ENCODE measurements around the gene UNC93B1. TPM values are rescaled to one million over a fixed set of nuclear protein-coding genes. Genes with fewer than 3 reads are reported as not detected.
"Not testable (repeated sequence)": the region's sequence is repeated elsewhere in the genome, so short reads cannot be mapped to it uniquely, and the experiment has no call there.

The UNC93B1 gene
- total RNA-seq, 1 experiment from 2014 or later: 9.1 TPM

DNA sequence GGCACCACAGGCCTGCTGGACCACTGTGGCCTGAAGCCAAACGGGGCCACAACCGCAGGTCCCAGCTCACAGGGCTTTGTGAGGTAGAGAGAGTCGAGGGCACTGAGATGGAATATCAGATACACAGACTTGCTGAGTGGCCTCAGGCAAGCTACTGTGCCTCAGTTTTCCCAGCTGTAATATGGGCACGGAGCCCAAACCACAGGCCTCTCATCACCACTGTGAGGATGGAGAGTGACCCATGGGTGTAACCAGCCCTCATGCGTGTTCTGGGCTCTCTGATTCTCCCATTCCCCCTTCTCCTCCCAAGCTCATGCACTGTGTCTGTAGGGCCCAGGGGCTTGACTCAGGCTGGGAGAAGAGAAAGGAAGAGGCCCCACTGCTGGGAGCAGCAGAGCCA lies 4.2 kb downstream of the UNC93B1 start:
- DNase-seq (ENCODE audit: low read depth, low spot score): no peak
- in situ Hi-C loops (cut with HindIII; ENCODE audit: low pct_unique_long_range_greater_than_20kb, low sequenced_read_pairs): no loop called here

DNA sequence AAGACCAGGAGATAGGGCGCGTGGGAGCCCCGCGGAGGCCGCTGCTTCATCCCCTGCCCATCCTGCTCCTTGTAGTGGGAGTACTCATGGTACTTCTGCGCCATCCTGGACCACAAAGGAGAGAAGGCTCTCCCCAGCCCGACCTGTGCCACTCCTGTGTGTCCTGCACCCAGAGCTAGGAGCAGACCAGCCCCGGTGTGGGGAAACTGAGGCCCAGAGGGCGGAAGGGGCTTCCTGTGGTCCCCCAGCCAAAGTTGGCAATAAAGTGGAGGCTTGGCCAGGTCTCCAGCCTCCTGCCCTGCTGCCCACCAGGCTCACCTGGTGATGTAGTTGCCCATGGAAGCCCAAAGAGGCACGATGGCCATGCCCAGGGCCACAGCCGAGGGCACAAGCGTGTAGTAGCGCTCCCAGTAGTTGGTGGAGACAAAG lies 4.7 kb downstream of the UNC93B1 start:
- in situ Hi-C loops (cut with HindIII; ENCODE audit: low pct_unique_long_range_greater_than_20kb, low sequenced_read_pairs): no loop called here
- DNase-seq (ENCODE audit: low read depth, low spot score): no peak

DNA sequence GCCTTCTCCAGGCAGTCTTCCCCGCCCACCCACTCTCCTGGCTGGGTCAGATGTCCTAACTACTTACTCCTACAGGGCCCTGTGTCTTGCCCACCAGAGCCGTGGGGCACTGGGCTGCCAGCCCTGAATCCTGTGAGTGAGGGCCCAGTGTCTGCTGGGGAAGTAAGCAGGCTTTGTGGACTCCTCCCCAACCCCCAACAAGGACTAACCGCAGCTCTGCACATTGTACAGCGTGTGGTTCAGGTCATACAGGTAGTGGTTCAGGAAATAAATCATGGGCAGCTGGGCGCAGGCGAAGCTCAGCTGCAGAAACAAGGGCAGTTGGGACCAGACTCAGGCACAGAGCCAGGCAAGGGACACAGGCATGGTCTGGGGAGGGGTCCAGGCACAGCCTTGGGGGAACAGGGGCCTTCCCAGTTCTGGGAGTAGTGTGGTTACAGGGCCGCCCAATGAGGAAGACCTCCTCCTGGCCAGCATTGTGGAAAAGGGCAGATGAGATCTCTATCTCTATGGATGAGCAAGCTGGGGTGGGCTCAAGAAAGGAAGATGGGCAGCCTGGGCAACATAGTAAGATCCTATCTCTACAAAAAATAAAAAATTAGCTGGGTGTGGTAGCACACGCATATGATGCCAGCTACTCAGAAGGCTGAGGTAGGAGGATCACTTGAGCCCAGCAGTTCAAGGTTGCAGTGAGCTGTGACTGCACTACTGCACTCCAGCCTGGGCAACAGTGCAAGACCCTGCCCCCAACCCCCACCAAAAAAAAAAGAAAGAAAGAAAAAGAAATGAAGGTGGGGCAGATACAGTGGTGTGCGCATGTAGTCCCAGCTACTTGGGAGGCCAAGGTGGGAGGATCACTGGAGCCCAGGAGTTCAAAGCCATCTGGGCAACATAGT lies 5.5 kb downstream of the UNC93B1 start:
- in situ Hi-C loops (cut with HindIII; ENCODE audit: low pct_unique_long_range_greater_than_20kb, low sequenced_read_pairs): no loop called here
- DNase-seq (ENCODE audit: low read depth, low spot score): no peak

DNA sequence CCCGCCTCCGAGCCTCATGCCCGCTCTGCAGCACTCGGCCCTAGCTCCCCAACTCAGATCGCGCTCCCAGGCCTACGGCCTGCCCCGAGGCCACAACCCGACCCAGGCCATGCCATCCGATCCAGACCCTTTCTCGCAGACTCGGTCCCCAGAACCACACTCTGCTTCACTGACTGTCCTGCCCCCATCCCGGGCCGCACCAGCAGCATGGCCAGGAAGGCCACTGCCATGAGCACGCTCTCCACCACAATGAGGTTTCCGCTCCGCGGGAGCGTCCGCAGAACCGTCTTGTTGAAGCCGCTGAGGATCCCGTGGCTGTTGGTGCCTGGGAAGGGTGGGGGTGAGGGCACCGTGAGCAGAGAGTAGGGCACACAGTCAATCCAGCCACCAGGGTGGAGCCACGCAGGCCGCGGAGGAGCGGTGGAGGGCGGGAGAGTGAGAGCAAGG lies 6.4 kb downstream of the UNC93B1 start:
- DNase-seq (ENCODE audit: low read depth, low spot score): no peak
- in situ Hi-C loops (cut with HindIII; ENCODE audit: low pct_unique_long_range_greater_than_20kb, low sequenced_read_pairs): no loop called here

DNA sequence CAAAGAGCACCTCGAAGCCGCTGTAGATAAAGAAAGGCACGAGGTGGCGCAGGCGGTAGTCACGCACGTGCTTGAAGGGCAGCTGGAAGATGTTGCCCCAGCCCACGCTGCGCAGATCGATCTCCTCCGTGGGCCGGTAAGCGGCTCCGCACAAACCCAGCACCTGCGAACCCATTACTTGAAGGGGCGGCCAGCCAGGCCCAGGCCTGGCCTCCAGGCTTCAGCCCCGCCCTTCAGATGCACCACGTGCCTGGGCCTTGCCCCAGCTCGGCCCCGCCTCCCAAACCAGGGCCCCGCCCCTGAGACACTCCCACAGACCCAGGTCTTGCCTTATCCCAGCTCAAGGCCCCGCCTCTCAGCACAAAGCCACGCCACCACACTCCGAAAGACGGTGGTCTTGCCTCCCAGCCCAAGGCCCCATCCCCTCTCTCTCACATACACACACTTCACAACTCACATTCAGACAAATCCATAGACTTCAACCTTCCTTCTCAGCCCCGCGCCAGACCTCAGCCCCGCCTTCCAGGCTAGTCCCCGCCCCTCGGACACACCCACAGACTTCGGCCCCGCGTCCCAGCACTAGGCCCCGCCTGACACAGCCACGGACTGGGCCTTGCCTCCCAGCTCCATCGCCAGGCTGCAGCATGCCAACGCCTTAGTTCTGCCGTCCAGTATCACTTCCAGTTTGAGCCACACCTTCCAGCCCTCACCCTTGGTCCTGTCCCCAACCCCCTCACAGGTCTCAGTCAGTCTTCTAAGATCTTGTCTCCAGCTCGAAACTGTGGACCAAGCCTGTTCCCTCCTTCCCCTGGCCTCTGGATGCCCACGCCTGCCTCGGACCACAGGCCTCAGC lies 7.0 kb downstream of the UNC93B1 start:
- DNase-seq (ENCODE audit: low read depth, low spot score): peak; percentile 40
- in situ Hi-C loops (cut with HindIII; ENCODE audit: low pct_unique_long_range_greater_than_20kb, low sequenced_read_pairs): no loop called here

DNA sequence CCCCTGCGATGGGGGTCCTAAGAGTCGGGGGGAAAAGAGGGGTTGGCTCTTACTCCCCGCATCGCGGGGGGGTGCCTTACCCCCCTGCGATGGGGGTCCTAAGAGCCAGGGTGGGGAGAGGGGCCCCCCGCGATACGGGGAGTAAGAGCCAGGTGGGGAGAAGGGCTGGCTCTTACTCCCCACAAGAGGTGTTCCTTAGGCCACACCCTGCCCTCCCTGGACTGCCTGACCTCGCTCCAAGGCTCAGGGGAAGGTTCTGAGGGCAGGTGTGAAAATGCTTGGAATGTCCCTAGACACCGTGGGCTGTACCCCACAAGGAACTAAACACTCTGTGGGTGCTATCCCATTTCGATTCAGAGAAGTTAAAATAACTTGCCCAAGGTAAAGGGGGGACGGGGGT lies 7.8 kb downstream of the UNC93B1 start:
- no peak for DNase-seq (ENCODE audit: low read depth, low spot score)
- in situ Hi-C loops (cut with HindIII; ENCODE audit: low pct_unique_long_range_greater_than_20kb, low sequenced_read_pairs): no loop called here

DNA sequence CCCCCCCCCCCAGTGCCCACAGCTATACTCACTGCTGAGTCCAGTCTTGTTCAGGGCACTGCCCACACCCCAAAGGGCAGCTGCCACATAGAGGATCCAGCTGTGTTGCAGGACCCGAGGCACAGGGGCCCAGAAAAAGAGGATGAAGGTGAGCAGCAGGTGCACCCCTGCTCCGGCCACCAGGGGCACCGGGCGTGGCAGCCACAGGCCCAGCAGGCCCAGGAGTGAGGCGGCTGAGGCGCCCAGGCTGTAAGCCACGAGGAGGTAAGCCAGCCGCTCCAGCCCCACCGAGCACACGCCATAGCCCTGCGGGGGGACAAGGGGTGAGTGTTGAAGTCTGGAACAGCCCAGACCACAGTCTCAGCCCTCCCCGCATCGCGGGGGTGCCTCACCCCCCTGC lies 8.3 kb downstream of the UNC93B1 start:
- in situ Hi-C loops (cut with HindIII; ENCODE audit: low pct_unique_long_range_greater_than_20kb, low sequenced_read_pairs); DNase-seq (ENCODE audit: low read depth, low spot score): not testable (repeated sequence)

DNA sequence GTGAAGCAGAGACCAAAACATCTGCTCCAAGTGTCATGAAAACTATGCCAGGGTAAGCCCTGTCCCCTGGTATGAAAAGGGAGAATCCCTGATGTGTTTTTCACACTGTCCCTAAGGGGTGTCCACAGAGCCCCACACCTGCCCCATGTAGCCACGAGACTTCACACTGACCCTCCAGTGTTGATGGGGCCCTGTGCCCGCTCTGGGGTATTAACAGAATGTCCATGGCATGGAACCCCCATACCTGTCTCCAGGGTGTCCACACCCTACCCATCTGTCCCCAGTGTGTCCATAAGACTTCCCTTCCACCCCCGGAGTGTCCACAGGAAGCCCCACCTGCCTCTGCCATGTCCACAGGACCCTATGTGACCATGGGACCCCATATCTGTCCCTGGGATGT lies 8.8 kb downstream of the UNC93B1 start:
- in situ Hi-C loops (cut with HindIII; ENCODE audit: low pct_unique_long_range_greater_than_20kb, low sequenced_read_pairs); DNase-seq (ENCODE audit: low read depth, low spot score): not testable (repeated sequence)

DNA sequence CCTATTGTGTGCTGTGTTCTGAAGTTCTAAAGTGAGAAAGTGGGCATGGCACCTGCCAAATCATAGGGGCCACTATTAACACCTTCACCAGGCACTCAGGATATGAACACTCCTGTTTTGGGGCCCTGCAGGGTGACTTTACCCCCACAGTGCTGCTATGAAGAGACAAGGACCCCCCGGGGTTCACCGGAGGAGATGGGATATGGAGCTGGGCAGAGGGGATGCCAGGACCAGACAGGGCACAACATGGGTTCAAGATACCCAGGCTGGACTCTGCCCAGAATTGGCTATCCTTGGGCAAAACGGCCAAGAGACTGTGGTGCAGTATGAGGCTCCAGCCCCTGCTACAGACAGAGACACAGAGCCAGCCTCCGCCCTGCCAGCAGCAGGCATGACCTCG lies 9.5 kb downstream of the UNC93B1 start:
- in situ Hi-C loops (cut with HindIII; ENCODE audit: low pct_unique_long_range_greater_than_20kb, low sequenced_read_pairs): not testable (repeated sequence)

DNA sequence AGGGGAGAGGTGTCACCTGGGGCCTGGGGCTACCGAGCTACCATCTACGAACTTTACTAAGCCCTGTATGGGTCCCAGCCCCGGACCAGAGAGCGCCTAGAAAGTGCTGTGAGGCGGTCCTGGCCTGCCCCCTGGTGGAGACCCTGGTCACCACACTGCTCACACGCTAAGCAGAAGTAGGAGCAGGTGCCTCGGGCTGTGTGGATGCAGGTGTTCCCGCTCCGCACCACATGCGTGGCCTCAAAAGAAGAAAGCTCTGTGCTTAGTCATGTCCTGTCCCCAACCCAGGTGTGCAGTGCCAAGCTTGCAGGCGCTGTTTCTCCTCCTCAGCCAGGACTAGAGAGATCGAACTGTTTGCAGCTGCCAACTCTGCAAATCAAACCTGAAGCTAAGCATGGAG lies 10.1 kb downstream of the UNC93B1 start:
- peak; percentile 32 for DNase-seq (ENCODE audit: low read depth, low spot score)
- in situ Hi-C loops (cut with HindIII; ENCODE audit: low pct_unique_long_range_greater_than_20kb, low sequenced_read_pairs): not testable (repeated sequence)

More for the DNA sequence above, 9.5 kb downstream of the UNC93B1 start:
- DNase-seq (ENCODE audit: low read depth, low spot score): not testable (repeated sequence)

DNA sequence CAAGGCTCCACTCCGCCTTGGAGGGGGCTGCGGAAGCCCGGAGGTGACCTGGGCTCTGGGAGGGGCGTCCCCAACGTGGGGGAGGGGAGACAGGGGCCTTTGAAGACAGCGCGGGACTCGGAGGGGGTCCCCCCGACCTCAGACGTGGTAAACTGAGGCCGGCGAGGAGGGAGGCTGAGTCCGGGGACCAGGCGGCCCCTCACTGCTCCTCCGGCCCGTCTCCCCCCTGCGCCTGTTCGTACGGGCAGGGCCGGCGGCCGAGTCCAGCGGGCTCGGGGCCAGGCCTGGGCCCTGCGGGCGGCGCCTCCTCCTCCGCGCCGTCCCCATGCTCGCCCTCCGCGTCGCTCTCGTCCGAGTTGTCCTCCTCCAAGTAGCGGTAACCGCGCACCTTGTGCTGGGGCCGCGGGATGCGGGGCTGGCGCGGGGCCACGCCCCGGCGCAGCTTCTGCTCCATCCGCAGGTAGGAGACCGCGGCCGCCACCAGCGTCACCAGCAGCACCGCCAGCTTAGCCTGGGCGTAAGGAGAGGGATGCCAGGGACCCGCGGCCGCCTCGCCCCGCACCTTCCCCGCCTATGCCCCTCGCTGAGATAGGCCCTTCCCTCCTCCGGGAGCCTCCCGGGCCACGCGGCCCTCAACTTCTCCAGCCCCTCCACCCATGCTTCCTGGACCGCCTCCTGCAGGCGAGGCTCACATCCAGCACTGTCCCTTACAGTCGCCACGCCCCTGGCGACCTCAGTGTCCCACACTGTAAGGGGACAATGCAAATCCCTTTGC lies 12.4 kb downstream of the UNC93B1 start:
- DNase-seq (ENCODE audit: low read depth, low spot score); in situ Hi-C loops (cut with HindIII; ENCODE audit: low pct_unique_long_range_greater_than_20kb, low sequenced_read_pairs): not testable (repeated sequence)

DNA sequence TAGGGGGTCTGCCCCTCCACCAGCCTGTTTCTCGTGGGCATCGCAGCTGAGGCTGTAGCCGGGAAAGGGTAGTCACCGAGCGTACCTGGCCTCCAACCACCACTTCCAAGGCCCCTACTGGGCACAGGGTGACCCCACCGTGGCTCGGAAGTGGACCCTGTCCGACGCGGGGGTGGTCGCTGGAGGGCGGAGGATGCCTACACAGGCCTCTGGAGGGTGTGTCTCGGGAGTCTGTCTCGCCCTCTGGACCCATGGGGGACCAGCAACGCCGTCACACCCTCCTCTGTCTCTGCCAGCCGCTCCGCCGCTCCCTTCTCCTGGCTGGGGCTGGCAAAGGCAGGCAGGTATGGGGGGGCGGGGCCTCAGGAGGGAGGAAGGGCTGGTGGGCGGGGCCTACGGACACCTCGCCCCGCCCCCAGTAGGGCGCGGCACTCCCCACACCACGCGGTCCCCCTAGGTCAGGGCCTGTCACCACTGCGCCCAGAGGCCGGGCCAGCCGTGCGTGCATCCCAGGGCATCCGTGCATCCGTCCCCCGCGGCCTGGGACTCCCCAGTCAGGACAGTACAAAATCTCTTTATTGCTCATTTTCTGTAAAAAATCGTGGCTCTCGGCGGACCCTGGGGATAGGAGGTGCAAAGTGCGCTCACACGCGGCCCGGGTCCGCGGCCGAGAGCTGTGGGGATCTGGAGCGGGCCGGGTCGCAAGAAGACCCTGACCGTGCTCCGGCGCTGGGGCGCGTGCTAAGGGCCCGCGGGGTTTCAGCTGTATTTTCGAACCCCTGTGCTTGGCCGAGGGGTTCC lies 13.2 kb downstream of the UNC93B1 start:
- DNase-seq (ENCODE audit: low read depth, low spot score); in situ Hi-C loops (cut with HindIII; ENCODE audit: low pct_unique_long_range_greater_than_20kb, low sequenced_read_pairs): not testable (repeated sequence)

DNA sequence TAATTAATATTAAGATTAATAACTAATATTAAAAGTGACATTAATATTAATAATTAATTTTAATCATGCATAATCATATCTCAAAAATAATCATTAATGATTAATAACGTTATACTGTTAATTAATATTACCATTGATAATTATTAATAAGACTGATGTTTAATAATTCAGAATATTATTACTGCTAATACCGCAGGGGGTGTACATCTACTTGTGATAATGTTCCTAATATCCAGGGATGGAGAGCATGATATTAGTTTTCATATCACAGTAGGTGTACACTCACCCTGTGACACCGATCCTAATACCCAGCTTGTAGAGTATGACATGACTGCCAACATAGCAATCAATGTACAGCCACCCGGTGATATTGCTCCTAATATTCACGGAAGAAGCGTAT lies 18.6 kb downstream of the UNC93B1 start:
- DNase-seq (ENCODE audit: low read depth, low spot score); in situ Hi-C loops (cut with HindIII; ENCODE audit: low pct_unique_long_range_greater_than_20kb, low sequenced_read_pairs): not testable (repeated sequence)

DNA sequence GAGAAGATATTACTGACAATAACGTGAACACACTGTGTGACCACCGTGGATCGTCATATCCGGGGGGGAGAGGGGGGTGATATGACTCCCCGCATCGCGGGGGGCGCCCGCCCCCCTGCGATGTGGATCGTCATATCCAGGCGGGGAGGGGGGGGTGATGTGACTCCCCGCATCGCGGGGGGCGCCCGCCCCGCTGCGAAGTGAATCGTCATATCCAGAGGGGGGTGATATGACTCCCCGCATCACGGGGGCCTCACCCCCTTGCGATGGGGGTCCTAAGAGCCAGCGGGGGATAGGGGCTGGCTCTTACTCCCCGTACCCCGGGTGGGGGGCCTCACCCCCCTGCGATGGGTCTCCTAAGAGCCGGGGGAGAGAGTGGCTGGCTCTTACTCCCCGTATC lies 19.9 kb downstream of the UNC93B1 start:
- DNase-seq (ENCODE audit: low read depth, low spot score): no peak
- in situ Hi-C loops (cut with HindIII; ENCODE audit: low pct_unique_long_range_greater_than_20kb, low sequenced_read_pairs): no loop called here

DNA sequence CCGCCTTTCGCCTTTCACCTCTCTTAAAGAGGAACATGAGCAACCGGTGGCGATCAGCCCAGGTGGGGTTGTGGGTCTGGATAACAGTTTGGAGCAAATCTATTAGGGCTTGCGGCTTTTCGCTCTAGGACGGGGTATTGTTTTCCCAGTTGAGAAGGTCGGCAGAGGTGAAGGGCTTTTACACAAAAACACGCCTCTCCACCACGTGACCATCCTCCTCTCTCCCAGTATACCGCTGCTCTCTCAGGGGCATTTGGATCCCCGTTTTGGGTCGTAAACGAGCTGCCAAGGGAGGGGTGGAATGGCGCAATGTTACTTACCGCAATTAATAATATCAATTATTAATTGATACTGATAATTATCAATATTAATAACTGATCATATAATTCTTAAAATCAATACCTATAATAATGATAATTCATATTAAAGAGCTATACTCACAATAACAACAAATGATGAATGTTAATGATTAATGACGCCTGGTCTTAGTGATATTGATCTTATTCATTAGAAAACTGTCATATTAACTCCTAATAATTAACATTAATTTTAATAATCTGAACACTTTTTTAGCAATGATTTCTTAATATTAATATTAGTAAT lies 21.5 kb downstream of the UNC93B1 start:
- in situ Hi-C loops (cut with HindIII; ENCODE audit: low pct_unique_long_range_greater_than_20kb, low sequenced_read_pairs); DNase-seq (ENCODE audit: low read depth, low spot score): not testable (repeated sequence)

DNA sequence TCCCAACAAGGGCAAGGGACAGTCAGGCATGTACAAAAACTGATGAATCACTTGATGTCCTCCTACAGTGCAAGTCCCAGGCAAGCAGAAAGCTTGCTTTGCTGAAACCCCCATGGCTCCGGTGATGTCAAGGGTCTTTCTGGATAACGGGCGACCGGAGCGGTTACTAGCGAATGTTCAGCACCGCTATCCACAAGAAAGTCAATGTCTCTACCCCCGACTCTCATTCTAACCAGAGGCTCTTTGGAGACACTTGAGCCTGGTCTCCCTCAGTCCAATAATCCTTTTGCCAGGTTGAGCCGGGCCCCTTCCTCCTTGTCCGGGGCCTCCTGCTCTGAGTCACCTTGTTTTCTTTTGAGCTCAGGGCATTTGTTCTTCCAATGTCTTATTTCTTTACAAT lies 22.7 kb downstream of the UNC93B1 start:
- in situ Hi-C loops (cut with HindIII; ENCODE audit: low pct_unique_long_range_greater_than_20kb, low sequenced_read_pairs); DNase-seq (ENCODE audit: low read depth, low spot score): not testable (repeated sequence)

All from SK-MEL-5 (cell line).